Endothelial cell of umbilical vein (primary cell): Measurements from ENCODE around the gene AHI1.

Experiments used
- CTCF ChIP-seq, 2 donors: IDR thresholded peaks; 1 replicate in 1 of 2; 2 replicates in 1 of 2; pipeline ENCODE4 v1.5.1; 2011; ENCODE audit warnings: low read length in 2 of 2, mild to moderate bottlenecking in 2 of 2, moderate library complexity in 2 of 2, control low read depth in 1 of 2, inconsistent platforms in 1 of 2, low read depth in 1 of 2; ENCODE audit not compliant: insufficient read depth in 1 of 2; ENCODE audit errors: extremely low read depth in 1 of 2
- EZH2 ChIP-seq: IDR thresholded peaks from 2 replicates; pipeline ENCODE4 v1.6.1; 2012; ENCODE audit warnings: borderline replicate concordance, low read depth, mild to moderate bottlenecking, moderate library complexity, low read length, inconsistent platforms; ENCODE audit not compliant: severe bottlenecking
- JUN ChIP-seq: IDR thresholded peaks from 2 replicates; pipeline ENCODE4 v1.6.1; 2011; ENCODE audit warnings: borderline replicate concordance, low read depth; ENCODE audit not compliant: insufficient read length, insufficient read depth
- MAX ChIP-seq: IDR thresholded peaks from 2 replicates; pipeline ENCODE4 v1.6.1; 2011; ENCODE audit not compliant: insufficient read depth, insufficient read length
- MYC ChIP-seq: IDR thresholded peaks from one replicate; pipeline ENCODE4 v1.6.1; 2011; ENCODE audit warnings: mild to moderate bottlenecking, low read depth, low read length
- POLR2A ChIP-seq: IDR thresholded peaks from 2 replicates; pipeline ENCODE4 v1.6.1; 2012; ENCODE audit warnings: low read depth, mild to moderate bottlenecking, control low read depth, low read length
- POLR2AphosphoS5 ChIP-seq: IDR thresholded peaks from 2 replicates; pipeline ENCODE4 v1.6.1; 2012; ENCODE audit warnings: low read depth, mild to moderate bottlenecking, control low read depth, low read length, moderate library complexity; ENCODE audit not compliant: insufficient read depth

- no peak for TF ChIP-seq EZH2
- TF ChIP-seq CTCF (IDR thresholded peaks at IDR 0.05; ENCODE audit: extremely low read depth in 1 of 2, insufficient read depth in 1 of 2, low read depth in 1 of 2, low read length in 2 of 2): no peak
- no peak for TF ChIP-seq MYC
- TF ChIP-seq POLR2AphosphoS5: no peak
- TF ChIP-seq POLR2A: no peak
- no peak for TF ChIP-seq MAX
- no peak for TF ChIP-seq JUN
Measured at GRCh38 chr6:135428078-135428477, 69.5 kb downstream of the AHI1 start.
